PFSK-1 (cell line): ENCODE measurements around the gene ZNF620.

ENCODE experiments used
- FOXP2 ChIP-seq: optimal IDR thresholded peaks from 2 replicates; pipeline ENCODE3; 2011; ENCODE audit warnings: borderline replicate concordance, control low read depth, inconsistent platforms; ENCODE audit not compliant: insufficient read depth; ENCODE audit errors: extremely low read length, extremely low read depth
- POLR2AphosphoS5 ChIP-seq: IDR thresholded peaks from 2 replicates; pipeline ENCODE4 v1.6.1; 2012; ENCODE audit warnings: low read depth, mild to moderate bottlenecking, control low read depth, low read length, moderate library complexity
- SIN3A ChIP-seq: IDR thresholded peaks from 2 replicates; pipeline ENCODE4 v1.6.1; 2012; ENCODE audit warnings: mild to moderate bottlenecking, low read length, moderate library complexity, borderline replicate concordance; ENCODE audit not compliant: insufficient read depth
- TAF1 ChIP-seq: IDR thresholded peaks from 2 replicates; pipeline ENCODE4 v1.6.1; 2012; ENCODE audit warnings: low read length, control low read depth, borderline replicate concordance; ENCODE audit not compliant: insufficient read depth
- TF ChIP-seq, protein P1 (sequence below), 2 experiments: IDR thresholded peaks; 2 replicates each; pipeline versions ENCODE4 v1.6.1 to v1.8.0; 2011 to 2012; ENCODE audit warnings: low read depth in 2 of 2, low read length in 2 of 2, control low read depth in 1 of 2, inconsistent platforms in 1 of 2, mild to moderate bottlenecking in 1 of 2, moderate library complexity in 1 of 2; ENCODE audit not compliant: insufficient read depth in 1 of 2

ZNF620 gene

DNA sequence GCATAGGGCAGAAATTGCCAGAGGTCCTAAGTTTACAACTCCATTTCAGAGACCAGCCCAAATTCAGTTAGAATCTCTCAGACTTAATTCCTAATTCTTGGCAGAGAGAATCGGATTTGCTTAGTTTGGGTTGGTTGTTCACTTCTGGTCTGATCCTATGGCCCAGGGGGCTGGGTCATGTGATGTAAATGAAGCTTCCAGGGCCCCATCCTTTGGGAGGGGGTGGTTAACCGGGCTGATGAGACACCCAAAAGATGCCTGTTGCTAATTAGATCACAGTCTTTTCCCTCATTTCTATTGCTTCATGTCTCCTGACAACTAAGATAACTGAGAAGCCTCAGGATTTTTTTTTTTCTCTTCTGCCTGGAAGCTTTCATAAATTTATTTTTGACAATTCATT is 11.1 kb upstream of the ZNF620 start:
- TF ChIP-seq POLR2AphosphoS5 (no peak), SIN3A (no peak), TAF1 (no peak), FOXP2 (no peak)
- TF ChIP-seq, protein P1, sequence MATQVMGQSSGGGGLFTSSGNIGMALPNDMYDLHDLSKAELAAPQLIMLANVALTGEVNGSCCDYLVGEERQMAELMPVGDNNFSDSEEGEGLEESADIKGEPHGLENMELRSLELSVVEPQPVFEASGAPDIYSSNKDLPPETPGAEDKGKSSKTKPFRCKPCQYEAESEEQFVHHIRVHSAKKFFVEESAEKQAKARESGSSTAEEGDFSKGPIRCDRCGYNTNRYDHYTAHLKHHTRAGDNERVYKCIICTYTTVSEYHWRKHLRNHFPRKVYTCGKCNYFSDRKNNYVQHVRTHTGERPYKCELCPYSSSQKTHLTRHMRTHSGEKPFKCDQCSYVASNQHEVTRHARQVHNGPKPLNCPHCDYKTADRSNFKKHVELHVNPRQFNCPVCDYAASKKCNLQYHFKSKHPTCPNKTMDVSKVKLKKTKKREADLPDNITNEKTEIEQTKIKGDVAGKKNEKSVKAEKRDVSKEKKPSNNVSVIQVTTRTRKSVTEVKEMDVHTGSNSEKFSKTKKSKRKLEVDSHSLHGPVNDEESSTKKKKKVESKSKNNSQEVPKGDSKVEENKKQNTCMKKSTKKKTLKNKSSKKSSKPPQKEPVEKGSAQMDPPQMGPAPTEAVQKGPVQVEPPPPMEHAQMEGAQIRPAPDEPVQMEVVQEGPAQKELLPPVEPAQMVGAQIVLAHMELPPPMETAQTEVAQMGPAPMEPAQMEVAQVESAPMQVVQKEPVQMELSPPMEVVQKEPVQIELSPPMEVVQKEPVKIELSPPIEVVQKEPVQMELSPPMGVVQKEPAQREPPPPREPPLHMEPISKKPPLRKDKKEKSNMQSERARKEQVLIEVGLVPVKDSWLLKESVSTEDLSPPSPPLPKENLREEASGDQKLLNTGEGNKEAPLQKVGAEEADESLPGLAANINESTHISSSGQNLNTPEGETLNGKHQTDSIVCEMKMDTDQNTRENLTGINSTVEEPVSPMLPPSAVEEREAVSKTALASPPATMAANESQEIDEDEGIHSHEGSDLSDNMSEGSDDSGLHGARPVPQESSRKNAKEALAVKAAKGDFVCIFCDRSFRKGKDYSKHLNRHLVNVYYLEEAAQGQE (IDR thresholded peaks at IDR 0.05; ENCODE audit: insufficient read depth in 1 of 2, low read depth in 2 of 2, low read length in 2 of 2): no peak

DNA sequence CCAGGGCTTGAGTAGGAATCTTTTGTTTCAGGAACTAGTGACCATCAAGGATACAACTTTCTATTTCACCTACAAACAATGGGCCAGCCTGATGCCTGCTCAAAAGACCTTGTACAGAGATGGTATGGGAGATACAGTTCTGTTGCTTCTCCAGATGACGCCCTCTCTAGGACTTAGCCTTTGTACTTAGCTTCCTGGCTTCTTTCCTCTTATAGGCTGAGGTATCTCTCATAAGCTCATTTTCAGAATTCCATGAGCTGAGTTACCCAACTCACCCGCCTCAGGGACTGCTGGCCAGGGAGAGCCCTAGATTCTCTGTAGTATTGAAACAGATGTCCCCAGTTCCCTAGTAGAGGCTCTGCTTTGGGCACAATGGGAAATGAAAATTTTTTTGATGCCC is 8.6 kb upstream of the ZNF620 start:
- TF ChIP-seq FOXP2 (no peak), TAF1 (no peak), POLR2AphosphoS5 (no peak)
- TF ChIP-seq, protein P1 (IDR thresholded peaks at IDR 0.05; ENCODE audit: insufficient read depth in 1 of 2, low read depth in 2 of 2, low read length in 2 of 2): no peak

DNA sequence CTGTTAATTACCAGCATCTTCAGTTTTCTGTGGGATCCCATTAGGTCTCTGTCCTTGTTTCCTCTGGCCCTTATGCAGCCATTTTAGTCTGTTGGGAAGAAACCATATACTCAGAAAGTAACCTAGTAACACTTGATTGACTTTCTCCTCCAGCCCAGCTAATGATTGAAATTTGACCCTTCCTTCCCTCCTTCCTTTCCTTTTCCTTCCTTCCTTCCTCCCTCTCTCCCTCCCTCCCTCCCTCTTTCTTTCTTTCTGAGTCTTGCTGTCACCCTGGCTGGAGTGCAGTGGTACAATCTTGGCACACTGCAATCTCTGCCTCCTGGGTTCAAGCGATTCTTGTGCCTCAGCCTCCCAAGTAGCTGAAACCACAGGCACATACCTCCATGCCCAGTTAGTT is 5.9 kb upstream of the ZNF620 start:
- TF ChIP-seq TAF1 (no peak), FOXP2 (no peak), SIN3A (no peak), POLR2AphosphoS5 (no peak)
- TF ChIP-seq, protein P1 (IDR thresholded peaks at IDR 0.05; ENCODE audit: insufficient read depth in 1 of 2, low read depth in 2 of 2, low read length in 2 of 2): no peak

DNA sequence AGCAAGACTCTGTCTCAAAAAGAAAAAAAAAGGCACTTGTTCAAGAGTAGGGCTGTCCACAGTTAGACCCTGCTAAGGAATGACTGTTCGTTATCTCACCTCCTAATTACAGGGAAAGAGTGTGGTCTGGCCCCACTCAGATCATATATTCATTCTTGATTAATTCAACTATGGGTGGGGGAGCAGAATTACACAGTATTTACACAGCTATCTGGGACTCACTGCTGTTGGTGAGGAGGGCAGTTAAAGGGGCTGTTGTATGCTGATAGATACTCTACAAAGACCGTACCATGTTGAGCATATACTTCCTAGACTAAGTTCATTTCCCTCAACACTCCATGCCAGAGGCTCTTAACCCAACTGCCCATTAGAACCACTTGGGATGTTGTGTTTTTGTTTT is 3.8 kb upstream of the ZNF620 start:
- no peak for TF ChIP-seq TAF1

DNA sequence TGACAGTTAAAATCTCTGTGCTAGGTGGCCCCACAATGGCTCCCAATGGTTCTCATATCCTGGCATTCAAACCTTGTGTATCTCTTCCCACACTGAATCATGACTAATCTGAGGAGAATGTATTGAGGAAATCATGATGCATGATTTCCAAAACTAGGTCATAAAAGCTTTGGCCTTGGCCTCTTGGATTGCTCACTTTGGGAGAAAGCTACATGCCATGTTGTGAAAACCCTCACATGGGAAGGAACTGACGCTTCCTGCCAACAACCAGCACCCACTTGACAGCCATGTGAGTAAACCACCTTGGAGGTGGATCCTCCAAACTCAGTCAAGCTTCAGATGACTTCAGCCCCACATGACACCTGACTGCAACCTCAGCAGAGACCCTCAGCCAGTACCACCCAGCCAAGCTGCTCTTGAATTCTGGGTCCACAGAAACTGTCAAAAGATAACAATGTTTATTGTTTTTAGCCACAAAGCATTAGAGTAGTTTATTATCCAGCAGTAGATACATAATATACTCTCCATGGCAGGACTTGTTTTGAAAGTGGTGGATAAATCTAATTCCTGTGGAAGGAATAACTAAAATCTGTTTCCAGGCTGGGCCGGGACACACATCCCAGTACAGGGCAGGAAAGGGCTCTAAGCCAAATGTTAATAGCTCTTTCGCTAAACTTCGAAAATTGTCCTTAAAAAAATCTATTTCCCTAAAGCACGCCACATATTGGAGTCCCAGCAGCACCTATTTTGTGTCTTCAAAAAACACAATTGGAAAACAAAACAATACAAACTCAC is 1.0 kb upstream of the ZNF620 start:
- TF ChIP-seq, protein P1 (IDR thresholded peaks at IDR 0.05; ENCODE audit: insufficient read depth in 1 of 2, low read depth in 2 of 2, low read length in 2 of 2): no peak
- TF ChIP-seq POLR2AphosphoS5: no peak
- no peak for TF ChIP-seq FOXP2
- no peak for TF ChIP-seq TAF1
- TF ChIP-seq SIN3A: no peak
